ENCODE results near the gene LIMK1.

LIMK1 gene

GRCh38 chr7:74138945-74139843, 55.6 kb downstream of the LIMK1 start:
- no peak for DNase-seq (ENCODE audit: low read depth)
- H3K4me3 ChIP-seq (ENCODE audit: control insufficient read depth, low read depth, low read length) = no peak overlapping the region
- TF ChIP-seq CTCF (IDR thresholded peaks at IDR 0.05; ENCODE audit: control insufficient read depth, insufficient read depth, low read depth, low read length, missing control alignments) = no peak

GRCh38 chr7:74141705-74142104, 58.1 kb downstream of the LIMK1 start:
- no peak for DNase-seq (ENCODE audit: low read depth)
- TF ChIP-seq CTCF (IDR thresholded peaks at IDR 0.05; ENCODE audit: control insufficient read depth, insufficient read depth, low read depth, low read length, missing control alignments) = no peak
- H3K4me3 ChIP-seq (ENCODE audit: control insufficient read depth, low read depth, low read length) = no peak overlapping the region

GRCh38 chr7:74143383-74143782, 59.8 kb downstream of the LIMK1 start:
- H3K4me3 ChIP-seq (ENCODE audit: control insufficient read depth, low read depth, low read length) = no peak overlapping the region
- no peak for DNase-seq (ENCODE audit: low read depth)
- TF ChIP-seq CTCF (IDR thresholded peaks at IDR 0.05; ENCODE audit: control insufficient read depth, insufficient read depth, low read depth, low read length, missing control alignments) = no peak

- no peak for DNase-seq (ENCODE audit: low read depth)
- TF ChIP-seq CTCF (IDR thresholded peaks at IDR 0.05; ENCODE audit: control insufficient read depth, insufficient read depth, low read depth, low read length, missing control alignments) = no peak
Observed at GRCh38 chr7:74148491-74148890, 64.9 kb downstream of the LIMK1 start.

GRCh38 chr7:74149071-74149470, 65.5 kb downstream of the LIMK1 start:
- no peak for DNase-seq (ENCODE audit: low read depth)
- no peak overlapping the region for H3K4me3 ChIP-seq (ENCODE audit: control insufficient read depth, low read depth, low read length)

More at GRCh38 chr7:74148491-74148890, 64.9 kb downstream of the LIMK1 start:
- no peak overlapping the region for H3K4me3 ChIP-seq (ENCODE audit: control insufficient read depth, low read depth, low read length)

GRCh38 chr7:74149603-74150002, 66.0 kb downstream of the LIMK1 start:
- no peak for TF ChIP-seq CTCF (IDR thresholded peaks at IDR 0.05; ENCODE audit: control insufficient read depth, insufficient read depth, low read depth, low read length, missing control alignments)
- H3K4me3 ChIP-seq (ENCODE audit: control insufficient read depth, low read depth, low read length) = no peak overlapping the region
- DNase-seq (ENCODE audit: low read depth) = no peak

More at GRCh38 chr7:74149071-74149470, 65.5 kb downstream of the LIMK1 start:
- no peak for TF ChIP-seq CTCF (IDR thresholded peaks at IDR 0.05; ENCODE audit: control insufficient read depth, insufficient read depth, low read depth, low read length, missing control alignments)
